Upper lobe of left lung (tissue), 6 donors: Measurements from ENCODE around the gene TFAP2A. TPM values are rescaled to one million over a fixed set of nuclear protein-coding genes. Genes with fewer than 3 reads are reported as not detected.

Source experiments
- ATAC-seq, 2 donors: fragments of 200-7000 bp; cut with Tn5 transposase; one replicate each; pipeline ENCODE4 v1.9.1; 2022; ENCODE audit warnings: mild to moderate bottlenecking in 2 of 2, moderate library complexity in 2 of 2; ENCODE audit not compliant: low FRiP score in 2 of 2
- DNase-seq, 2 donors: peaks; one replicate each; pipeline ENCODE4 v3.0.0-alpha.2; 2019 to 2020
- H3K27ac ChIP-seq, 4 donors: fragments of 200-600 bp; sonication (generic); one replicate each; pipeline ENCODE4 v1.5.1; 2016 to 2019
- H3K27me3 ChIP-seq, 4 donors: fragments of 200-600 bp; sonication (generic); one replicate each; pipeline ENCODE4 v1.5.1; 2017 to 2019
- H3K36me3 ChIP-seq, 4 donors: fragments of 200-600 bp; sonication (generic); one replicate each; pipeline ENCODE4 v1.5.1; 2016 to 2019
- H3K4me1 ChIP-seq, 4 donors: fragments of 200-600 bp; sonication (generic); one replicate each; pipeline ENCODE4 v1.5.1; 2018 to 2019
- H3K4me3 ChIP-seq, 4 donors: fragments of 200-600 bp; sonication (generic); one replicate each; pipeline ENCODE4 v1.5.1; 2017 to 2019; ENCODE audit warnings: mild to moderate bottlenecking in 2 of 4, moderate library complexity in 1 of 4
- H3K9me3 ChIP-seq, 4 donors: fragments of 200-600 bp; sonication (generic); one replicate each; pipeline ENCODE4 v1.5.1; 2018 to 2019
- EP300 ChIP-seq, 4 donors: sonication (generic); formaldehyde crosslinking; IDR thresholded peaks; one replicate each; pipeline ENCODE4 v1.5.1; 2017; ENCODE audit warnings: antibody characterized with exemption in 4 of 4, control low read depth in 2 of 4
- POLR2A ChIP-seq, 4 donors: fragments of 450-650 bp; IDR thresholded peaks; one replicate each; pipeline ENCODE4 v1.5.1; 2016 to 2017; ENCODE audit warnings: antibody characterized with exemption in 4 of 4, mild to moderate bottlenecking in 2 of 4
- POLR2AphosphoS5 ChIP-seq, 2 donors: sonication (generic); formaldehyde crosslinking; IDR thresholded peaks; one replicate each; pipeline ENCODE4 v1.5.1; 2017; ENCODE audit warnings: antibody characterized with exemption in 2 of 2
- WGBS, 2 donors: methylation state at CpG; one replicate each; pipeline ENCODE4 v1.1.5; 2017 to 2018; 5-methylcytosine and 5-hydroxymethylcytosine counted together
- total RNA-seq, 6 donors: library from RNA; depleted of rRNA in 4 of 6; stranded (reverse); fragments of >200 nt in 4 of 6; gene quantifications; one replicate each; pipeline versions ENCODE4 v1.1.0 to v1.2.1, GENCODE V29; 2016 to 2021
- TF ChIP-seq, protein P1 (sequence below), 6 experiments: fragments of 450-650 bp in 4 of 6; fragments of 200-600 bp in 2 of 6; sonication (generic) in 2 of 6; IDR thresholded peaks; one replicate each; pipeline ENCODE4 v1.5.1; 2016 to 2019; ENCODE audit warnings: antibody characterized with exemption in 6 of 6
- donor health status: DM: no; HTN: no; CAD: no; lungs with moderate emphysema.
- donor health status: DM: no; HTN: yes; CAD: no; lungs with severe emphysema.

The TFAP2A gene
- total RNA-seq, 6 donors from 2014 or later: 0.69 to 7.8 (median 1.1) TPM; not detected in 1

DNA sequence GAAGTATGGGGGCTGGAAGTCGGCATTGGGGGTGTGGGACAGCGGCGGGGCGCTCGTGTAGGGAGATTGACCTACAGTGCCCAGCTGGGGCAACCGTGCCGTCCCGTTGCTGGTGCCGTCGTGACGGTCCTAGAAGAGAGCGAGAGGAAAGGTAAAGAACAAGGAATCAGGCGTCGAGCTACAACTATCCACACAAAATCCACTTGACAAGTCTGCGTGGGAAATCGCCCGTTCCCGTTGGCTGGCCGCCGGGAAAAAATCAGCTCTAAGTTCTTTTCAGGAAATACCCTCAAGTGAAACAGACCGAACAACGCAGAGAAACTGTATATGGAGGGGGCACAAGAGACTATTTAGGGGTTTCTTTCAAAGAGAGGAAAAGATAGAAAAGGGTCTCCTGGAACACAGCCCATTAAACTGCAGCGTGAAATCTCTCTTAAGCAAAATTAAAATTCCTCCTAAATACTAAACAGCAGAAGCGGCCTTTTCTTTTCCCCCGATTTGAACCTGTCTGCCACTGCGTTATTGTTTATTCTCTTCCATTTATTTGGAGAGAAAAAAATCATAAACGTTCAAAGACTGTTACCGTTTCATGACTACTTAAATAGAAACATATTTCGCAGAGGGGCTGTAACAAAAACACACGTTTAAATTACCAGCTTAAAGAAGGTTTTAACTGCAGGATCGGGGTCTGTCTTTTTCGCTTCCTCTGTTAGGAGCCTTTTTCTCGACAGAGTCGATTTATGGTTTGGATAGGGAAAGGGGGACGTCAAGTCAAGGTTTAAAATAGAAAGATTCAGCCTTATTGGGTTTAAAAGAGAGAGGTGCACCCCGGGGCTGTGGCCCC lies 4.4 kb downstream of the TFAP2A start:
- DNase-seq: no peak
- H3K4me1 ChIP-seq: peaks cover 37 to 51% (median 41%) of the 10 kb centered on the region in 4 donors
- peak overlapping the region in 1 of 4 donors; percentile 82 for H3K4me3 ChIP-seq
- no peaks in the 10 kb centered on the region for H3K9me3 ChIP-seq
- TF ChIP-seq POLR2A (IDR thresholded peaks at IDR 0.05) (no peak), POLR2AphosphoS5 (IDR thresholded peaks at IDR 0.05) (no peak), EP300 (IDR thresholded peaks at IDR 0.05) (no peak)
- TF ChIP-seq, protein P1, sequence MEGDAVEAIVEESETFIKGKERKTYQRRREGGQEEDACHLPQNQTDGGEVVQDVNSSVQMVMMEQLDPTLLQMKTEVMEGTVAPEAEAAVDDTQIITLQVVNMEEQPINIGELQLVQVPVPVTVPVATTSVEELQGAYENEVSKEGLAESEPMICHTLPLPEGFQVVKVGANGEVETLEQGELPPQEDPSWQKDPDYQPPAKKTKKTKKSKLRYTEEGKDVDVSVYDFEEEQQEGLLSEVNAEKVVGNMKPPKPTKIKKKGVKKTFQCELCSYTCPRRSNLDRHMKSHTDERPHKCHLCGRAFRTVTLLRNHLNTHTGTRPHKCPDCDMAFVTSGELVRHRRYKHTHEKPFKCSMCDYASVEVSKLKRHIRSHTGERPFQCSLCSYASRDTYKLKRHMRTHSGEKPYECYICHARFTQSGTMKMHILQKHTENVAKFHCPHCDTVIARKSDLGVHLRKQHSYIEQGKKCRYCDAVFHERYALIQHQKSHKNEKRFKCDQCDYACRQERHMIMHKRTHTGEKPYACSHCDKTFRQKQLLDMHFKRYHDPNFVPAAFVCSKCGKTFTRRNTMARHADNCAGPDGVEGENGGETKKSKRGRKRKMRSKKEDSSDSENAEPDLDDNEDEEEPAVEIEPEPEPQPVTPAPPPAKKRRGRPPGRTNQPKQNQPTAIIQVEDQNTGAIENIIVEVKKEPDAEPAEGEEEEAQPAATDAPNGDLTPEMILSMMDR (IDR thresholded peaks at IDR 0.05): no peak
- 8 to 9% methylated on average over 35 to 36 of the region's 36 CpGs for WGBS, 2 donors
- no peak for ATAC-seq
- no peaks in the 10 kb centered on the region for H3K36me3 ChIP-seq
- H3K27ac ChIP-seq: no peak overlapping the region
- peaks cover 3 to 63% (median 44%) of the 10 kb centered on the region in 4 donors for H3K27me3 ChIP-seq

DNA sequence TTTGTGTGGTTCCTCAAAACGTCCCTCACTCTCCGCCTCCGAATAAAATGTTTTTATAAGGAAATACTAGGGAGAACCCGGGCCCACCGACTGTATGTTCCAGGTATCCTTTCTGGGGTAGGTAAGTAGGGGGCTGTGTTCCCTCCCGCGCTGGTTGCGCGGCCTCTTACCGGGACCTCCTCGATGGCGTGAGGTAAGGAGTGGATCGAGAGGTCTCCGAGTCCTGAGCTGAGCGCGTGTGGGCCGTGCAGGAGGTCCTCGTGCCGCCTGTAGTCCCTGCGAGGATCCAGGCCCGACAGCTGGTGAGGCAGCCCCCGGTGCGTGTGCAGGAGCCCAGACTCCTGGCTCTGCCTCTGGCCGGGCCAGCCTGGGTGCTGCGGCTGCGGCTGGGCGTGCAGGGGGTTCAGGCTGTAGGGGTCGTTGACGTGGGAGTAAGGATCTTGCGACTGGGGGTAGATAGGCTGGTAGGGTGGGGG lies 5.1 kb downstream of the TFAP2A start:
- TF ChIP-seq EP300 (IDR thresholded peaks at IDR 0.05) (no peak), POLR2AphosphoS5 (IDR thresholded peaks at IDR 0.05) (no peak), POLR2A (IDR thresholded peaks at IDR 0.05) (no peak)
- TF ChIP-seq, protein P1 (IDR thresholded peaks at IDR 0.05): no peak
- peaks cover 3 to 59% (median 39%) of the 10 kb centered on the region in 4 donors for H3K27me3 ChIP-seq
- peaks cover 0 to 6% (median 2%) of the 10 kb centered on the region in 4 donors for H3K9me3 ChIP-seq
- DNase-seq (peak in 1 of 2 donors; percentile 64), ATAC-seq (no peak)
- H3K4me1 ChIP-seq: peaks cover 31 to 46% (median 35%) of the 10 kb centered on the region in 4 donors
- H3K4me3 ChIP-seq: no peak overlapping the region
- H3K36me3 ChIP-seq: no peaks in the 10 kb centered on the region
- no peak overlapping the region for H3K27ac ChIP-seq
- WGBS, 2 donors: 15% methylated on average over 7 to 25 of the region's 30 CpGs

DNA sequence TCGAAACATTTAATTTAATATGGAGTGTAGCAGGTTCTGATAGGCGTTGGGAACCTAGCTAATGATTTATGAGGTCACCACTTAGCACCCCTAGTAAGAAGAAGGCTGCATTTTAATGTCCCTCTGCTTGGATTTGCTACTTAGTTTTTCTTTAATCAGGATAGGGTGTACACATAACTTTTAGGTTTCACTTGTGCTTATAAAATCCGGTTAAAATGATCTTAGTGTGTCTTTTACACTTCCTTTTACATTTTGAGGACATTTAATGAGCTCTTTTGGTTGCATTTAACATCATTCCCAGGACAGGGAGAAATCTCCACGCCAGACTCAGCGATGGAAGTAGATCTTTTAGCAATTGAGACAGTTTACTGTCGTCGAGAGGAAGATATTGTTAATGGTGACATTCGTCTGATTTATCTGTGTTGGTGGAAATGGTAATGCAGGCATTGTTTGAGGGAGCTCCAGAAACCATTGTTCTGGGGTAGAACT lies 5.6 kb downstream of the TFAP2A start:
- no peak overlapping the region for H3K4me3 ChIP-seq
- H3K9me3 ChIP-seq: peaks cover 0 to 11% (median 5%) of the 10 kb centered on the region in 4 donors
- H3K27ac ChIP-seq: no peak overlapping the region
- ATAC-seq (no peak), DNase-seq (no peak)
- TF ChIP-seq EP300 (IDR thresholded peaks at IDR 0.05) (no peak), POLR2AphosphoS5 (IDR thresholded peaks at IDR 0.05) (no peak), POLR2A (IDR thresholded peaks at IDR 0.05) (no peak)
- TF ChIP-seq, protein P1 (IDR thresholded peaks at IDR 0.05): no peak
- H3K27me3 ChIP-seq: peaks cover 3 to 59% (median 39%) of the 10 kb centered on the region in 4 donors
- no peaks in the 10 kb centered on the region for H3K36me3 ChIP-seq
- WGBS, 2 donors: 20 to 21% methylated on average over 8 of the region's 8 CpGs
- H3K4me1 ChIP-seq: peaks cover 30 to 46% (median 34%) of the 10 kb centered on the region in 4 donors

DNA sequence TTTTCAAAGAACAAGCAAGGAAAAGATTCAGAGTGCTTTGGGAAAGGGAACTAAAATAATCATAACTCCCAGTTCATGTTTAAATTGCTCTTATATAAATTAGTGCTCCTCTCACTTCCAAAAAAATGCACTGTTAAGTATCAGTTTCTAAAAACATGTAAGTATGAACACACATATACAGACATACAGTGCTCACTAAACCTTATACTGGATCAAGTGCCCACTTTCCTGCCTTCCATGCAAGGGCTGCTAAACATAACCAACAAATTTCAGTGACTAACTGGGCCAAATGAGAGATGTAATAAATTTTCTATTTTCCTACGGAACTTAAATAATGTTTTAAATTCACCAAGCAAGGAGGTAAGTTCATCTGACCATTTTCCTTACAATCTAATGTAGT lies 6.4 kb downstream of the TFAP2A start:
- WGBS, 2 donors: 30 to 46% methylated on average over 1 of the region's 1 CpG
- H3K4me1 ChIP-seq: peaks cover 24 to 45% (median 31%) of the 10 kb centered on the region in 4 donors
- DNase-seq: no peak
- H3K27ac ChIP-seq: no peak overlapping the region
- no peak for ATAC-seq
- peaks cover 0 to 12% (median 5%) of the 10 kb centered on the region in 4 donors for H3K9me3 ChIP-seq
- H3K36me3 ChIP-seq: no peaks in the 10 kb centered on the region
- peaks cover 3 to 56% (median 31%) of the 10 kb centered on the region in 4 donors for H3K27me3 ChIP-seq
- no peak overlapping the region for H3K4me3 ChIP-seq
- TF ChIP-seq, protein P1 (IDR thresholded peaks at IDR 0.05): no peak
- TF ChIP-seq POLR2A (IDR thresholded peaks at IDR 0.05) (no peak), POLR2AphosphoS5 (IDR thresholded peaks at IDR 0.05) (no peak), EP300 (IDR thresholded peaks at IDR 0.05) (no peak)
